Type B pancreatic cell (in vitro differentiated cells): ENCODE data around the gene CACTIN. TPM values are rescaled to one million over a fixed set of nuclear protein-coding genes. Genes with fewer than 3 reads are reported as not detected.

Experiments
- DNase-seq: peaks from one replicate; pipeline ENCODE4 v3.0.0; 2021; ENCODE audit warnings: mixed read lengths; ENCODE audit not compliant: unreplicated experiment; ENCODE audit errors: extremely low spot score
- H3K27ac Mint-ChIP-seq: 2 replicates; pipeline ENCODE4 v1.8.0; 2021; ENCODE audit warnings: mild to moderate bottlenecking, mixed read lengths
- H3K27me3 Mint-ChIP-seq: 2 replicates; pipeline ENCODE4 v1.8.0; 2021; ENCODE audit warnings: mixed read lengths
- H3K36me3 Mint-ChIP-seq: 2 replicates; pipeline ENCODE4 v1.8.0; 2021; ENCODE audit warnings: mixed read lengths
- H3K4me1 Mint-ChIP-seq: one replicate; pipeline ENCODE4 v1.8.0; 2021; ENCODE audit warnings: mixed read lengths; ENCODE audit not compliant: unreplicated experiment
- H3K4me3 Mint-ChIP-seq: 2 replicates; pipeline ENCODE4 v1.8.0; 2021; ENCODE audit warnings: mild to moderate bottlenecking, mixed read lengths
- H3K9me3 Mint-ChIP-seq: 2 replicates; pipeline ENCODE4 v1.8.0; 2021; ENCODE audit warnings: mixed read lengths
- CTCF ChIP-seq: fragments of 200-600 bp; sonication (generic); conservative IDR thresholded peaks from 2 replicates; pipeline ENCODE4 v1.5.0; 2021; ENCODE audit warnings: antibody characterized with exemption, mild to moderate bottlenecking
- total RNA-seq: library from RNA; stranded (reverse); gene quantifications from 2 replicates; pipeline ENCODE4 v1.2.1, GENCODE V29; 2021; ENCODE audit warnings: low replicate concordance

Gene CACTIN
- total RNA-seq, 1 donor from 2014 or later, result 32.4 TPM

GRCh38 chr19:3580156-3580934, 46.2 kb downstream of the CACTIN start:
- Mint-ChIP-seq H3K4me3 (no peak overlapping the region), H3K9me3 (no peaks in the 10 kb centered on the region), H3K27me3 (peaks cover 28% of the 10 kb centered on the region), H3K27ac (no peak overlapping the region), H3K36me3 (peaks cover 2% of the 10 kb centered on the region), H3K4me1 (peaks cover 3% of the 10 kb centered on the region)
- TF ChIP-seq CTCF, result no peak
- no peak for DNase-seq

GRCh38 chr19:3578390-3578789, 48.2 kb downstream of the CACTIN start:
- Mint-ChIP-seq H3K36me3 (peaks cover 7% of the 10 kb centered on the region), H3K9me3 (no peaks in the 10 kb centered on the region), H3K4me3 (no peak overlapping the region), H3K27me3 (peaks cover 25% of the 10 kb centered on the region), H3K4me1 (peaks cover 12% of the 10 kb centered on the region), H3K27ac (no peak overlapping the region)
- DNase-seq, result no peak
- no peak for TF ChIP-seq CTCF

GRCh38 chr19:3577723-3578344, 48.8 kb downstream of the CACTIN start:
- no peak for TF ChIP-seq CTCF
- no peak for DNase-seq
- H3K36me3 Mint-ChIP-seq, result peaks cover 7% of the 10 kb centered on the region
- H3K4me3 Mint-ChIP-seq, result no peak overlapping the region
- H3K27me3 Mint-ChIP-seq, result peaks cover 21% of the 10 kb centered on the region
- H3K9me3 Mint-ChIP-seq, result no peaks in the 10 kb centered on the region
- peaks cover 12% of the 10 kb centered on the region for H3K4me1 Mint-ChIP-seq
- no peak overlapping the region for H3K27ac Mint-ChIP-seq

- no peak for TF ChIP-seq CTCF
- Mint-ChIP-seq H3K27me3 (peaks cover 18% of the 10 kb centered on the region), H3K27ac (no peak overlapping the region), H3K4me3 (peak overlapping the region; percentile 81), H3K4me1 (peaks cover 12% of the 10 kb centered on the region), H3K36me3 (peaks cover 7% of the 10 kb centered on the region), H3K9me3 (no peaks in the 10 kb centered on the region)
- no peak for DNase-seq
These were observed 49.7 kb downstream of the CACTIN start for GRCh38 chr19:3576696-3577443.

- H3K4me1 Mint-ChIP-seq, result peaks cover 16% of the 10 kb centered on the region
- no peak overlapping the region for H3K27ac Mint-ChIP-seq
- no peaks in the 10 kb centered on the region for H3K9me3 Mint-ChIP-seq
- no peak for TF ChIP-seq CTCF
- H3K27me3 Mint-ChIP-seq, result peaks cover 18% of the 10 kb centered on the region
- peaks cover 7% of the 10 kb centered on the region for H3K36me3 Mint-ChIP-seq
- no peak for DNase-seq
- H3K4me3 Mint-ChIP-seq, result peak overlapping the region; percentile 81
These were observed 50.5 kb downstream of the CACTIN start for GRCh38 chr19:3575949-3576673.
